Mesenchymal stem cell (in vitro differentiated cells and primary cell): Measurements from ENCODE around the gene TOR2A.

ENCODE experiments used
- DNase-seq: peaks from one replicate; pipeline ENCODE4 v3.0.0-alpha.2; 2013
- H2AFZ ChIP-seq: one replicate; pipeline ENCODE4 v1.6.1; 2013; ENCODE audit warnings: low read depth, mild to moderate bottlenecking, control low read depth, inconsistent platforms, low read length, moderate library complexity
- H2AK5ac ChIP-seq: 2 replicates; pipeline ENCODE4 v1.6.1; 2013; ENCODE audit warnings: low read length, moderate library complexity, mild to moderate bottlenecking, inconsistent platforms; ENCODE audit not compliant: severe bottlenecking
- H2BK120ac ChIP-seq: one replicate; pipeline ENCODE4 v1.6.1; 2013; ENCODE audit warnings: low read depth, mild to moderate bottlenecking, inconsistent platforms, low read length, moderate library complexity
- H2BK12ac ChIP-seq, 2 experiments: one replicate each; pipeline ENCODE4 v1.6.1; 2013; ENCODE audit warnings: inconsistent platforms in 2 of 2, low read length in 2 of 2, mild to moderate bottlenecking in 2 of 2, moderate library complexity in 2 of 2, control low read depth in 1 of 2
- H2BK15ac ChIP-seq: one replicate; pipeline ENCODE4 v1.6.1; 2013; ENCODE audit warnings: mild to moderate bottlenecking, low read depth, inconsistent platforms; ENCODE audit not compliant: poor library complexity, severe bottlenecking
- H2BK5ac ChIP-seq: 2 replicates; pipeline ENCODE4 v1.6.1; 2013; ENCODE audit warnings: low read depth, mild to moderate bottlenecking, low read length, control low read depth, inconsistent platforms; ENCODE audit not compliant: poor library complexity, severe bottlenecking
- H3K14ac ChIP-seq, 2 experiments: one replicate each; pipeline ENCODE4 v1.6.1; 2013; ENCODE audit warnings: inconsistent platforms in 2 of 2, low read length in 2 of 2, control low read depth in 1 of 2, mild to moderate bottlenecking in 1 of 2, moderate library complexity in 1 of 2
- H3K18ac ChIP-seq, 2 experiments: one replicate each; pipeline ENCODE4 v1.6.1; 2013; ENCODE audit warnings: inconsistent platforms in 2 of 2, low read length in 2 of 2, control low read depth in 1 of 2, low read depth in 1 of 2, mild to moderate bottlenecking in 1 of 2
- H3K23ac ChIP-seq, 2 experiments: one replicate each; pipeline ENCODE4 v1.6.1; 2013; ENCODE audit warnings: inconsistent platforms in 2 of 2, low read length in 2 of 2, mild to moderate bottlenecking in 2 of 2, moderate library complexity in 2 of 2, control low read depth in 1 of 2
- H3K27ac ChIP-seq: 2 replicates; pipeline ENCODE4 v1.5.1; 2013; ENCODE audit warnings: mild to moderate bottlenecking, moderate library complexity, low read length, control low read depth, inconsistent platforms; ENCODE audit not compliant: poor library complexity, severe bottlenecking
- H3K27me3 ChIP-seq, 2 experiments: 2 replicates each; pipeline versions ENCODE4 v1.6.1 to v1.7.0; 2013; ENCODE audit warnings: low read length in 2 of 2, mild to moderate bottlenecking in 2 of 2, moderate library complexity in 2 of 2, control low read depth in 1 of 2, inconsistent platforms in 1 of 2; ENCODE audit not compliant: control insufficient read depth in 1 of 2, insufficient read depth in 1 of 2
- H3K36me3 ChIP-seq, 2 experiments: 2 replicates each; pipeline versions ENCODE4 v1.6.1 to v1.7.0; 2013; ENCODE audit warnings: low read length in 2 of 2, control low read depth in 1 of 2, inconsistent platforms in 1 of 2, low read depth in 1 of 2, mild to moderate bottlenecking in 1 of 2; ENCODE audit not compliant: insufficient read depth in 2 of 2, control insufficient read depth in 1 of 2
- H3K4ac ChIP-seq, 2 experiments: one replicate each; pipeline ENCODE4 v1.6.1; 2013; ENCODE audit warnings: inconsistent platforms in 2 of 2, low read length in 2 of 2, mild to moderate bottlenecking in 2 of 2, moderate library complexity in 2 of 2, control low read depth in 1 of 2, low read depth in 1 of 2
- H3K4me1 ChIP-seq: 2 replicates; pipeline ENCODE4 v1.6.1; 2013; ENCODE audit warnings: low read depth, low read length, control low read depth; ENCODE audit not compliant: control insufficient read depth, insufficient read depth
- H3K4me2 ChIP-seq: 2 replicates; pipeline ENCODE4 v1.6.1; 2013; ENCODE audit warnings: low read length, mild to moderate bottlenecking, inconsistent platforms; ENCODE audit not compliant: poor library complexity, severe bottlenecking
- H3K4me3 ChIP-seq, 2 experiments: 2 replicates each; pipeline versions ENCODE4 v1.5.1 to v1.7.0; 2013; ENCODE audit warnings: low read length in 2 of 2, mild to moderate bottlenecking in 2 of 2, control low read depth in 1 of 2, low read depth in 1 of 2; ENCODE audit not compliant: insufficient read depth in 1 of 2
- H3K79me1 ChIP-seq: replicated peaks from 2 replicates; pipeline ENCODE4 v1.6.1; 2013; ENCODE audit warnings: mild to moderate bottlenecking, control low read depth, low read length, inconsistent platforms; ENCODE audit not compliant: poor library complexity, severe bottlenecking
- H3K9ac ChIP-seq: 2 replicates; pipeline ENCODE4 v1.7.0; 2013; ENCODE audit warnings: mild to moderate bottlenecking, low read length, moderate library complexity
- H3K9me3 ChIP-seq: 2 replicates; pipeline ENCODE4 v1.7.0; 2013; ENCODE audit warnings: mild to moderate bottlenecking, low read length; ENCODE audit not compliant: control insufficient read depth
- H4K8ac ChIP-seq: one replicate; pipeline ENCODE4 v1.6.1; 2013; ENCODE audit warnings: inconsistent platforms, mild to moderate bottlenecking, low read length, moderate library complexity
- H4K91ac ChIP-seq: one replicate; pipeline ENCODE4 v1.6.1; 2013; ENCODE audit warnings: mild to moderate bottlenecking, low read length, inconsistent platforms
- whole genome bisulfite sequencing: methylation state at CpG from one replicate; pipeline ENCODE4 v1.1.7; 2013; ENCODE audit warnings: mixed read lengths; 5-methylcytosine and 5-hydroxymethylcytosine counted together

The TOR2A gene

DNA sequence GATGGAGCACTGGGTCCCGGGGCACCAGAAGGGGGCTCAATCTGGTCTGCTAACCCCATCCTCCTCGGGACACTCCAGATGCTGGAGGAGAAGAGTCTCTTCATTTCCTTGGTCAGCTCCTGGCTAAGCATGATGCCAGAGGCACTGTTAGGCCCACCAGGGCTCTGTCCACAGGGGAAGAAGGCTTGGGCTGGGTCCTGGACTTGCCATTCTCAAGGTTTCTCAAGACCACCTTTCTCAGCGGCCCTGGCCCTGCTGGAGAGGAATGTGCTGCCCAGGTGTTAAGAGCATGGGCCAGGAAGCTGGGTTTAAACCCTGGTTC lies 35.5 kb upstream of the TOR2A start:
- Histone ChIP-seq H3K27ac (no peak overlapping the region), H3K4me1 (peaks cover 18% of the 10 kb centered on the region), H2BK120ac (no peak overlapping the region), H3K4me2 (peak overlapping the region; percentile 97), H3K14ac (no peak overlapping the region), H3K79me1 (no peaks in the 10 kb centered on the region), H2BK12ac (no peak overlapping the region), H3K36me3 (no peaks in the 10 kb centered on the region), H2BK15ac (peak overlapping the region; percentile 37), H2AK5ac (no peak overlapping the region), H3K9ac (no peak overlapping the region), H3K9me3 (no peaks in the 10 kb centered on the region), H4K91ac (peak overlapping the region; percentile 44), H3K27me3 (peaks cover 6 to 51% of the 10 kb centered on the region in 2 experiments), H3K4me3 (peak overlapping the region in 1 of 2 experiments; percentile 72), H4K8ac (no peak overlapping the region), H3K23ac (no peak overlapping the region), H3K18ac (no peak overlapping the region), H2AFZ (no peak overlapping the region), H2BK5ac (no peak overlapping the region), H3K4ac (no peak overlapping the region)
- WGBS: 55% methylated on average over 3 of the region's 3 CpGs
- DNase-seq: no peak

DNA sequence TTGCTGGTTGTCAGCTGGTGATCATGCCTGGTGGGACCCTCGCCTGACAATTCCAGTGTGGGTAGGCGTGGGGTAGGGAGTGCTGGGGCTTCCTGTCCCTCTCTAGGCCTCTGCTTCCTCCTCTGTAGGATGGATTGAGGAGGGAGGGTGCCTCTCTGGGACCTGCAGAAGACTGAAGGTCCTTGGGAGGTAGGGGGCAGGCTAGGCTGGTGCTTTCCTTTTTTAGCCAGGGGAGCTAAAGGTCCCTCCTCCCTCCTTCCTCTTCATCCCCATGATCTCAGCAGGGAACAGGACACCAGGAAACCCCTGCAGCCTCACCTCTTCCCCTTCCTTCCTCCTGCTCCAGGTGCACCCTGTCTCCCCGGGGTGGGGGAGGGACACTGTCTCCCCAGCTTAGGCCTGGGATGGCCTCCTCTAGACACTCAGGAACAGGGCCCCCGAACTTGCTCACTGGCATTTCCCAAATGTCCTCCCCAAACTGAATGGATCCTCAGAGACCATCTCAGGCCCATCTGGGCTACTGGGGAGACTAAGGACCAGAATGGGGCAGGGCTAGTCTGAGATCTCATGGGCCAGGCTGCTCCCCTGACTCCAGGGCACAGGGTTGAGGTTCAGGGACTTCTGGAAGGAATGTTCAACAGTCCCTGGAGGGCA lies 35.0 kb upstream of the TOR2A start:
- Histone ChIP-seq H3K79me1 (no peaks in the 10 kb centered on the region), H2BK15ac (peak overlapping the region; percentile 29), H3K27ac (no peak overlapping the region), H3K4me3 (no peak overlapping the region), H2BK5ac (no peak overlapping the region), H4K91ac (no peak overlapping the region), H3K36me3 (no peaks in the 10 kb centered on the region), H3K9ac (no peak overlapping the region), H4K8ac (no peak overlapping the region), H2BK120ac (no peak overlapping the region), H2AFZ (no peak overlapping the region), H3K18ac (no peak overlapping the region), H3K14ac (no peak overlapping the region), H2BK12ac (peak overlapping the region in 1 of 2 experiments; percentile 15), H3K4ac (no peak overlapping the region), H3K4me1 (peaks cover 18% of the 10 kb centered on the region), H3K27me3 (peaks cover 6 to 56% of the 10 kb centered on the region in 2 experiments), H3K23ac (no peak overlapping the region), H3K4me2 (no peak overlapping the region), H3K9me3 (no peaks in the 10 kb centered on the region), H2AK5ac (no peak overlapping the region)
- WGBS: 75% methylated on average over 3 of the region's 4 CpGs
- DNase-seq: no peak

GRCh38 chr9:127769101-127769500 lies 34.0 kb upstream of the TOR2A start:
- Histone ChIP-seq H3K4ac (no peak overlapping the region), H3K9me3 (no peaks in the 10 kb centered on the region), H3K9ac (no peak overlapping the region), H2BK12ac (no peak overlapping the region), H3K4me2 (no peak overlapping the region), H3K4me1 (peaks cover 18% of the 10 kb centered on the region), H2AK5ac (no peak overlapping the region), H2BK15ac (no peak overlapping the region), H3K27me3 (peaks cover 6 to 62% of the 10 kb centered on the region in 2 experiments), H3K36me3 (no peaks in the 10 kb centered on the region), H3K23ac (no peak overlapping the region), H2AFZ (no peak overlapping the region), H3K4me3 (no peak overlapping the region), H3K14ac (no peak overlapping the region), H2BK5ac (no peak overlapping the region), H3K18ac (no peak overlapping the region), H3K27ac (no peak overlapping the region), H3K79me1 (no peaks in the 10 kb centered on the region), H4K91ac (no peak overlapping the region), H2BK120ac (no peak overlapping the region), H4K8ac (no peak overlapping the region)
- DNase-seq: no peak
- 100% methylated on average over 5 of the region's 5 CpGs for WGBS

- Histone ChIP-seq H3K18ac (no peak overlapping the region), H2BK120ac (no peak overlapping the region), H2BK5ac (no peak overlapping the region), H3K27me3 (peaks cover 10 to 61% of the 10 kb centered on the region in 2 experiments), H3K4me2 (no peak overlapping the region), H2BK12ac (no peak overlapping the region), H4K91ac (no peak overlapping the region), H3K4me3 (no peak overlapping the region), H3K4me1 (peaks cover 18% of the 10 kb centered on the region), H3K9ac (no peak overlapping the region), H3K4ac (no peak overlapping the region), H2BK15ac (no peak overlapping the region), H3K36me3 (no peaks in the 10 kb centered on the region), H3K79me1 (no peaks in the 10 kb centered on the region), H3K27ac (no peak overlapping the region), H3K9me3 (no peaks in the 10 kb centered on the region), H2AFZ (no peak overlapping the region), H3K14ac (no peak overlapping the region), H3K23ac (no peak overlapping the region), H4K8ac (no peak overlapping the region), H2AK5ac (no peak overlapping the region)
- DNase-seq: no peak
- 78% methylated on average over 8 of the region's 8 CpGs for WGBS
These were observed 33.6 kb upstream of the TOR2A start for GRCh38 chr9:127768698-127769097.
